Neuron (in vitro differentiated cells): ENCODE data around the gene HOXA11.
A peak's percentile ranks its signal among the peaks of the same experiment; 100 is the strongest.

Source experiments
- H2AFZ ChIP-seq: one replicate; pipeline ENCODE4 v1.6.1; 2013; ENCODE audit warnings: low read depth, mild to moderate bottlenecking, inconsistent platforms, low read length, moderate library complexity
- H3K27me3 ChIP-seq: one replicate; pipeline ENCODE4 v1.6.1; 2013; ENCODE audit warnings: low read length; ENCODE audit not compliant: insufficient read depth
- H3K36me3 ChIP-seq: one replicate; pipeline ENCODE4 v1.6.1; 2013; ENCODE audit warnings: low read length; ENCODE audit not compliant: insufficient read depth
- H3K4me1 ChIP-seq: one replicate; pipeline ENCODE4 v1.6.1; 2013; ENCODE audit warnings: low read length; ENCODE audit not compliant: insufficient read depth
- H3K4me3 ChIP-seq: 2 replicates; pipeline ENCODE4 v1.5.1; 2013; ENCODE audit warnings: mild to moderate bottlenecking, low read length, moderate library complexity
- H3K9me3 ChIP-seq: one replicate; pipeline ENCODE4 v1.6.1; 2013; ENCODE audit warnings: low read length

The HOXA11 gene

GRCh38 chr7:27162561-27163287, 22.3 kb downstream of the HOXA11 start:
- Histone ChIP-seq H3K4me1 (peaks cover 3% of the 10 kb centered on the region), H2AFZ (no peak overlapping the region), H3K9me3 (peaks cover 10% of the 10 kb centered on the region), H3K36me3 (no peaks in the 10 kb centered on the region), H3K27me3 (peaks cover 93% of the 10 kb centered on the region), H3K4me3 (no peak overlapping the region)

- no peaks in the 10 kb centered on the region for H3K36me3 ChIP-seq
- peaks cover 3% of the 10 kb centered on the region for H3K4me1 ChIP-seq
- H3K9me3 ChIP-seq: peaks cover 10% of the 10 kb centered on the region
- no peak overlapping the region for H2AFZ ChIP-seq
- H3K27me3 ChIP-seq: peaks cover 93% of the 10 kb centered on the region
- no peak overlapping the region for H3K4me3 ChIP-seq
These were observed 23.1 kb downstream of the HOXA11 start for GRCh38 chr7:27161721-27162560.

- Histone ChIP-seq H2AFZ (peak overlapping the region; percentile 94), H3K27me3 (peaks cover 92% of the 10 kb centered on the region), H3K4me1 (peaks cover 3% of the 10 kb centered on the region), H3K4me3 (peak overlapping the region; percentile 67), H3K9me3 (peaks cover 10% of the 10 kb centered on the region), H3K36me3 (no peaks in the 10 kb centered on the region)
These were observed 23.8 kb downstream of the HOXA11 start for GRCh38 chr7:27161214-27161720.

GRCh38 chr7:27160546-27161213, 24.4 kb downstream of the HOXA11 start:
- no peaks in the 10 kb centered on the region for H3K36me3 ChIP-seq
- H3K4me3 ChIP-seq: peak overlapping the region; percentile 67
- peak overlapping the region; percentile 94 for H2AFZ ChIP-seq
- peaks cover 92% of the 10 kb centered on the region for H3K27me3 ChIP-seq
- peaks cover 10% of the 10 kb centered on the region for H3K9me3 ChIP-seq
- H3K4me1 ChIP-seq: peaks cover 6% of the 10 kb centered on the region

GRCh38 chr7:27160145-27160545, 24.9 kb downstream of the HOXA11 start:
- peak overlapping the region; percentile 67 for H3K4me3 ChIP-seq
- H3K4me1 ChIP-seq: peaks cover 6% of the 10 kb centered on the region
- peaks cover 92% of the 10 kb centered on the region for H3K27me3 ChIP-seq
- peaks cover 10% of the 10 kb centered on the region for H3K9me3 ChIP-seq
- peak overlapping the region; percentile 94 for H2AFZ ChIP-seq
- H3K36me3 ChIP-seq: no peaks in the 10 kb centered on the region

- Histone ChIP-seq H3K9me3 (peaks cover 10% of the 10 kb centered on the region), H2AFZ (no peak overlapping the region), H3K4me1 (peaks cover 6% of the 10 kb centered on the region), H3K36me3 (no peaks in the 10 kb centered on the region), H3K4me3 (no peak overlapping the region), H3K27me3 (peaks cover 92% of the 10 kb centered on the region)
These were observed 25.5 kb downstream of the HOXA11 start for GRCh38 chr7:27159266-27160144.

GRCh38 chr7:27158436-27159265, 26.4 kb downstream of the HOXA11 start:
- peaks cover 92% of the 10 kb centered on the region for H3K27me3 ChIP-seq
- no peak overlapping the region for H2AFZ ChIP-seq
- H3K4me3 ChIP-seq: no peak overlapping the region
- peaks cover 15% of the 10 kb centered on the region for H3K9me3 ChIP-seq
- no peaks in the 10 kb centered on the region for H3K36me3 ChIP-seq
- H3K4me1 ChIP-seq: peaks cover 6% of the 10 kb centered on the region

GRCh38 chr7:27157702-27158431, 27.2 kb downstream of the HOXA11 start:
- Histone ChIP-seq H3K9me3 (peaks cover 15% of the 10 kb centered on the region), H2AFZ (no peak overlapping the region), H3K4me1 (peaks cover 6% of the 10 kb centered on the region), H3K27me3 (peaks cover 92% of the 10 kb centered on the region), H3K36me3 (no peaks in the 10 kb centered on the region), H3K4me3 (no peak overlapping the region)

GRCh38 chr7:27156916-27157701, 27.9 kb downstream of the HOXA11 start:
- Histone ChIP-seq H3K4me1 (peaks cover 6% of the 10 kb centered on the region), H3K36me3 (no peaks in the 10 kb centered on the region), H3K27me3 (peaks cover 92% of the 10 kb centered on the region), H3K4me3 (no peak overlapping the region), H2AFZ (no peak overlapping the region), H3K9me3 (peaks cover 15% of the 10 kb centered on the region)

GRCh38 chr7:27156508-27156898, 28.5 kb downstream of the HOXA11 start, which contains the start of gene HOXA7:
Gene HOXA7, minus strand, starts transcription at chr7:27156675. Its CDS starts 130 bp downstream, at chr7:27156545.
- Histone ChIP-seq H3K9me3 (peaks cover 15% of the 10 kb centered on the region), H3K27me3 (peaks cover 93% of the 10 kb centered on the region), H3K4me1 (peaks cover 8% of the 10 kb centered on the region), H2AFZ (no peak within 1 kb of the TSS), H3K36me3 (no peaks in the 10 kb centered on the region), H3K4me3 (peak within 1 kb of the TSS; percentile 36)
